A673 (cell line): ENCODE measurements around the gene HP.

Source experiments
- EZH2 ChIP-seq: fragments of 200-600 bp; sonication (generic); IDR thresholded peaks from 2 replicates; pipeline ENCODE4 v1.6.1; 2017; ENCODE audit warnings: borderline replicate concordance, low read depth, mild to moderate bottlenecking, mixed read lengths, antibody characterized with exemption, low read length; ENCODE audit not compliant: poor library complexity, severe bottlenecking
- TF ChIP-seq, protein P1 (sequence below): fragments of 300-800, 200-600 bp; sonication (generic); conservative IDR thresholded peaks from 2 replicates; pipeline ENCODE4 v1.5.1; 2017; ENCODE audit warnings: low read depth, mild to moderate bottlenecking, antibody characterized with exemption, low read length, moderate library complexity, mixed read lengths

DNA sequence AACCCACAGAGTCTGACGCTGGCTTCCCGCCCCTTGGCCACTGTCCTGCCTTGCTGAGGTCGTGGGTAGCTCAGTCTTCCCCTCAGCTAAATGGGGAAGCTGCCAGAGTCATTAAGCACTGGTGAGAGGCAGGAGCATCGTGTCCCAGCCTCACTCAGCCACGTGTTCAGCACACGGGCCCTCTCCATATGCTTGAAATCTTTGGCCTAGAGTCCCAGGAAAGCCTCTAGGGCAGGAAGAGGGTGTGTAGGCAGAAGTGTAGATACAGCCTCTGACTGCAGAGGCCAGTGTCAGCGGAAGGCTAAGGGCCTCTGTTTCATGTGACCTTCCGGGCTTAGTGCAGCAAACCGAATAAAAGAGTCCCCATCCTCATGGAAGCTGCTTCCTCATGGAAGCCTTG is 41.7 kb upstream of the HP start:
- TF ChIP-seq EZH2: no peak
- TF ChIP-seq, protein P1, sequence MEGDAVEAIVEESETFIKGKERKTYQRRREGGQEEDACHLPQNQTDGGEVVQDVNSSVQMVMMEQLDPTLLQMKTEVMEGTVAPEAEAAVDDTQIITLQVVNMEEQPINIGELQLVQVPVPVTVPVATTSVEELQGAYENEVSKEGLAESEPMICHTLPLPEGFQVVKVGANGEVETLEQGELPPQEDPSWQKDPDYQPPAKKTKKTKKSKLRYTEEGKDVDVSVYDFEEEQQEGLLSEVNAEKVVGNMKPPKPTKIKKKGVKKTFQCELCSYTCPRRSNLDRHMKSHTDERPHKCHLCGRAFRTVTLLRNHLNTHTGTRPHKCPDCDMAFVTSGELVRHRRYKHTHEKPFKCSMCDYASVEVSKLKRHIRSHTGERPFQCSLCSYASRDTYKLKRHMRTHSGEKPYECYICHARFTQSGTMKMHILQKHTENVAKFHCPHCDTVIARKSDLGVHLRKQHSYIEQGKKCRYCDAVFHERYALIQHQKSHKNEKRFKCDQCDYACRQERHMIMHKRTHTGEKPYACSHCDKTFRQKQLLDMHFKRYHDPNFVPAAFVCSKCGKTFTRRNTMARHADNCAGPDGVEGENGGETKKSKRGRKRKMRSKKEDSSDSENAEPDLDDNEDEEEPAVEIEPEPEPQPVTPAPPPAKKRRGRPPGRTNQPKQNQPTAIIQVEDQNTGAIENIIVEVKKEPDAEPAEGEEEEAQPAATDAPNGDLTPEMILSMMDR: no peak
